ENCODE data around the gene BCKDHA.

BCKDHA gene

GRCh38 chr19:41452584-41453275 lies 55.1 kb downstream of the BCKDHA start:
- DNase-seq, result no peak

DNA sequence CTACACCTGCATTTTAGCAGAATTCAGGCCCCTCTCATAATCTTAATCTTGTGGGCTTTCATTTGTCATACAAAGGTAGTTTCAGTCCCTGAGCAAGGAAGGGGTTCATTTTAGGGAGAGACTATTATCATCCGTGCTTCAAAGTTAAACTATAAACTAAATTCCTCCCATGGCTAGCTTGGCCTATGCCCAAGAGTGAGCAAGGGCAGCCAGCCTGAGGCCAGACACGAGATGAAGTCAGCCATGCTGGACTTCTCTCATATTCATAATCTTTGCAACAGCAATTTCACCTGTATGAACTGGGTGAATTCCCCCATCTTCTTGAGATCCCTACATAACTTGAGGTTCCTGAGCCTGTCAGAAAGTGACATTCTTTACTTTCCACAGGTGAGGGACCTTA lies 58.3 kb downstream of the BCKDHA start:
- no peak for DNase-seq

DNA sequence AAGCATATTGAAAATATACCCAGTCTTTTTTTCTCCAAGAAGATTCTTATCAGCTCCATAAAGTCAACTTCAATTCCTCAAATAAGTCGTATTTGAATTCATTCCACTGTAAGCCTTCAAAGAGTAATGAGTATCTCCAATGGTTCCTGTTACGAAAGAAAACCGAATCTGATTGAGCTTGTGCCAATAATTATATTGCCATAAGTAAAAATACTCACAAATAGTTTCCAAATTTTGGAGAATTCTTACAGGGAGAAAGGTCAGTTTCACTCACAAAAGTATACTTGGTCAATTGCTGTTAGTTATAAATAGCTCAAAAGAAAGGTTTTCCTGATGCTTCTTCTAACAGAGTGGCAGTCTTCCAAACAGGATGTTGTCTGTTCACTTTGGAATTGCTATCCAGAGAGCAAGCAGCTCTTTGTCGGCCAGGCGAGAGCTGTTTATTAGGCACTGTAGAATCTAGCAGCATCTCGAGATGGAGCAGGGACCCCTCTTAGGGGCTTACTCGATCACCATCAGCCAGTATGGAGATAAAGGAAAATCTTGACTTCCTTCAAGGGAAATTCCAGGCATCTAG lies 58.8 kb downstream of the BCKDHA start:
- DNase-seq, result no peak

DNA sequence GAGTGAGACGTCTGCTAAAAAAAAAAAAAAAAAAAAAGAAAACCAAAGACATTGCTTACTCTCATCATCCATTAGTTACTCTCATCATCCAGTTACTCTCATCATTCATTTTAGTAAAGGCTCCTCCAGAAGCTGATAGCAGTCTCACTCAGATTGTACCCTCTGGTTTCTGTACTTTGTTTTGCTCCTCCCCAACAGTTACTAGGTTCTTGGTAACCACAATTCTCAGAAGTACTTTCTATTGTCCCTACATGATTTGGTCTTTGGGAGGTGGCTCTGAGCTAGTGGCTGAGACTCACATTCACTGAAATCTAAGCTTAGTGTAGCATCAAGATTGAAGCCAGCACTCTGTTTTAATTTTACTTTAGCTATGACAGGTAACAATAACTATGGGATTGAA lies 59.6 kb downstream of the BCKDHA start:
- DNase-seq, result peak; percentile 53

- no peak for DNase-seq
Measured at GRCh38 chr19:41462497-41462896, 64.9 kb downstream of the BCKDHA start.

DNA sequence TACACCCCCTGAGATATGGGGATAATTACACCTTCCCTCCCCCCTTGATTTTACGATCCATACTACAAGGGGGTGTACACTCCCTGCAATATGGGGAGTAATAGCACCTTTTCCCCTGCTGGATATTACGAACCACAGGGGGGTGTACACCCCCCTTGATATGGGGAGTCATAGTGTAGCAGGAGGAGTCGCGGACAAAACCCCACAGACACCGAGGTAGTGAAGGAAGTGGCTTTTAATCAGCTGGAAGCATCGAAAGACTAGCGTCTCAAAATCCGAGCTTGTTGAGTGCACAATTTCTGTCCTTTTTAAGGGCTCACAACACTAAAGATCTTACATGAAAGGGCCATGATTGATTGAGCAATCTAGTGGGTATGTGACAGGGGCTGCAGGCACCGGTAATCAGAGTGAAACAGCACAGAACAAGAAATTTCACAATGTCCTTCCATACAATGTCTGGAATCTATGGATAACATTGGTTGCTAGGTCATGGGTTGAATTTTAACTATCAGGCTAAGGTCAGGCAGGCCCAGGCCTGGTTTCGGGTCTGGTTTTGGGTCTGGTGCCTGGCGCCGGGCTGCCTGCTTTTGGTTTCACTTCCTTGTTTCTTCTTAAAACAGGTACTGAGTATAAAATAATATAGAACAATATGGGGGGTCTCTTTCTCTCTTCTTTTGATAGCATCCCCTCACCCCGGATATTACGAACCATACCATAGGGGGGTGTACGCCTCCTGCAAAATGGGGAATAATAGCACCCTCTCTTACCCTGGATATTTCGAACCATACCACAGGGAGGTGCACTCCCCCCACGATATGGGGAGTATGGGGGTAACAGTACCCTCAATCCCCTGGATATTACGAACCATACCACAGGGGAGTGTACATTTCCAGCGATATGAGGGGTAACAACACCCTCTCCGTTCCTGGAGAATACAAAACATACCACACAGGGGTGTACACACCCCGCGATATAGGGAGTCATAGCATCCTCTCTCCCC lies 65.9 kb downstream of the BCKDHA start:
- DNase-seq, result peak; percentile 14

Measured in CD4-positive, alpha-beta T cell treated with Interleukin-4 for 4 hours (primary cell).